Measurements from ENCODE around the gene ID2.

Gene ID2

DNA sequence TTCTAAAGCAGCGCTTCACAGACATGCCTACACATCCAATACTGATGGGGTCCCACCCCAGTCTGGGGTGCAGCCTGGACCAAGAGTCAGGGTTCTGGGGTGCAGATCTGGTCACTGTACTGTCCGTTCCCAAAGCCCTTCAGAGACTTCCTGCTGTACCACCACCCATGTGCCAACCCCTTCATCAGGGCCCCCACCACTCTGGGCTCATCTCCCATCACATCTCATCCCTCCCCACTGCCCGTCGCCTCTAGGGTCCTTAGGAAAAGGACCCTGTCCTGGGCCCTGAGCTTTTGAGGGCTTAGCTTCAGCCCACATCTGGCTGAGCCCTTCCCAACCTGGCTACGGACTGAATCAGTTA lies 37.9 kb upstream of the ID2 start:
- Mint-ChIP-seq H3K27me3 (peaks cover 7% of the 10 kb centered on the region), H3K27ac (no peak overlapping the region)

DNA sequence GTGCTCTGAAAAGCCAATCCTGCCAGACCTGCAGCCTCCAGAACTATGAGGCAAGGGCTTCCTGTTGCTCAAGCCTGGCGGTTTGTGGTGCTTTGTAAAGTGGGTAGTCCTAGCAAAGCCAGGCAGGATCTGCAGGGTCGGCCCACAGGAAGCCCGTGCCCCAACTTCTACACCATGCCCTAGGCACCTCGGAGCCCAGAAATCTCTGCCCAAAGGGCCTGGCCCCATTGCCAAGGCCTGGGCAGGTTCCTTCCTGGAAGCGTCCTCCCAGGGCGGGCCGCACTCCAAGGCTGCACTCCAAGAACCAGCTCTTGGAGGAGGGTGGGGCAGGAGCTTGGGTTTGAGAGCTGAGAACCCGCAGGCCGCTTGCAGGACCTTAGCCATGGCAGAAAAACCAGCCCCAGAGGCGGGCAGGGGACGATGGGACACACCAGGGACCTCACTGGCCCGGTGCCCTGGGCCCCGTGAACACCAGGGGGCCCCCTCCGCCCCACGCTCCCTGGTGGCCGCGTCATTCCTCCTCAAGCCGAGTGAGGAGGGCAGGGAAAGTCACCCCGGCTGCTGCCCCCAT lies 37.2 kb upstream of the ID2 start:
- DNase-seq (no peak), ATAC-seq (peak; percentile 65)
- Mint-ChIP-seq H3K4me1 (peaks cover 11% of the 10 kb centered on the region), H3K27me3 (no peaks in the 10 kb centered on the region), H3K27ac (peak overlapping the region in 1 of 2 donors; percentile 80), H3K4me3 (no peak overlapping the region), H3K9me3 (peaks cover 0 to 9% of the 10 kb centered on the region in 2 donors)

More for the DNA sequence above, 37.9 kb upstream of the ID2 start:
- peaks cover 0 to 9% of the 10 kb centered on the region in 2 donors for H3K9me3 Mint-ChIP-seq
- H3K4me3 Mint-ChIP-seq = no peak overlapping the region
- H3K4me1 Mint-ChIP-seq = peaks cover 11% of the 10 kb centered on the region
- ATAC-seq (no peak), DNase-seq (no peak)

DNA sequence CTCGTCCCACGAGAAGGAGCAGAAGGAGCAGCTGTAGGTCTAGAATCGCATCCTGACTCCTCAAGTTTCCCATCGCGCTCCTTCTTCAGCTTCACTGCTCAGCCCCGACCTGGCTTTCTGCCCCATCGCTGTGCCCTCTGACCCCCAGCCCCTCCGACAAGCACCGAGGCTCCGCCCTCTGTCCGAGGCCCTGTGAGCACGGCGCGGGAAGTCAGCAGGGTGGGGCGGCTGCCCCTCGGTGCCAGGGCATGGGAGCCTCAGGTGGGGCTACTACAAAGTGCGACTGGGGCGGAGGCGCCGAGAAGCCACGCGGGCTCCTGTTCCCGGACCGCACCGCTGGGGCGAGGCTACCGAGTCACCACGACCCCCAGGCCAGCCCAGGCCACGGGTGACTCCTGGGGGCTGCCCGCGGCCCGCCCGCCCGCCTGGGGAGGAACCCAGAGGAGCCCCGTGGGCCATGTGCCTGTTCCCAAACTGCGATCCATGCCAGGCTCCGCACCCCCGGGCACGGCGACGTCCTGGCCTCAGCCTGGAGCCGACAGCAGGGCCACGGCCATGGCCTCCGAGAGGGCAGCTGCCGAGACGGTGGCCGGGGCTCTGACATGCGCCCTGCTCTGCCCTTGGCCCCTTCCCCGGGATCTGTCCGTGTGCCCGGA lies 36.6 kb upstream of the ID2 start:
- no peak overlapping the region for H3K27ac Mint-ChIP-seq
- peaks cover 0 to 9% of the 10 kb centered on the region in 2 donors for H3K9me3 Mint-ChIP-seq
- H3K27me3 Mint-ChIP-seq = no peaks in the 10 kb centered on the region
- H3K4me3 Mint-ChIP-seq = no peak overlapping the region
- DNase-seq (no peak), ATAC-seq (peak; percentile 65)
- peaks cover 11% of the 10 kb centered on the region for H3K4me1 Mint-ChIP-seq

DNA sequence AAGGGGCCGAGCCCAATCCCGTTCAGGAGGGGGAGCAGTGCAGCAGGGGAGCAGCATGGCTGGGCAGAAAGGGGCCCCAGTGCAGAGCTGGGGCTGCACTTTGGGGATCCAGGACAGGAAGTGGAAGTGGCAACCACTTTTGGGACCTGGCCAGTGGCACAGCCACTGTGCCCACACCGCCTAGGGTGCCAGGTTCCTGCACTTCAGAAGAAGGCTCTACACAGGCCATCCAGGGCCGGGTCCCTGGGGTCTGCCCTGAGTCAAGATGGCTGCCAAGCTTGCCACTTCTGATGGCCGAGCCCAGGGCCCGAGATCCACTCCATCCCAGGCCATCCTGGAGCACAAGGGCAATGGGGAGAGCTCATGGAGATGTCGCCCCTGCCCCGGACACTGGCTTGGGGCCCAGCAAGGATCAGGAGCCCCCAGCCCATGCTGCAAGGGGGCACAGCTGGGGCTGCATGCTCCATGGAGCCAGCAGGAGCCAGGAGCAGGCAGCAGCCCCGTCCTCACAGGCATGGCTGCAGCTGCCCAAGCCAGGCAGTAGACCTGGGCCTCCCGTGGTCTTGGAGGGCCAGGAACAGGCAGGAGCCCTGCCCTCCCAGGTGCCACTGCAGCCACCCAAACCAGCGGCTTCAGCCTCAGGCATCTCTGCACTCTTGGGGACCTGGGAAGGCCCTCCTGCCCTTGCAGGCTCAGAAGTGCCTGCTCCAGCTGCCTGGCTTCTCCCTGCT lies 35.0 kb upstream of the ID2 start:
- peak overlapping the region in 1 of 2 donors; percentile 86 for H3K27ac Mint-ChIP-seq
- ATAC-seq (no peak), DNase-seq (no peak)
- peaks cover 0 to 9% of the 10 kb centered on the region in 2 donors for H3K9me3 Mint-ChIP-seq
- no peak overlapping the region for H3K4me3 Mint-ChIP-seq
- no peaks in the 10 kb centered on the region for H3K27me3 Mint-ChIP-seq
- peaks cover 11% of the 10 kb centered on the region for H3K4me1 Mint-ChIP-seq

DNA sequence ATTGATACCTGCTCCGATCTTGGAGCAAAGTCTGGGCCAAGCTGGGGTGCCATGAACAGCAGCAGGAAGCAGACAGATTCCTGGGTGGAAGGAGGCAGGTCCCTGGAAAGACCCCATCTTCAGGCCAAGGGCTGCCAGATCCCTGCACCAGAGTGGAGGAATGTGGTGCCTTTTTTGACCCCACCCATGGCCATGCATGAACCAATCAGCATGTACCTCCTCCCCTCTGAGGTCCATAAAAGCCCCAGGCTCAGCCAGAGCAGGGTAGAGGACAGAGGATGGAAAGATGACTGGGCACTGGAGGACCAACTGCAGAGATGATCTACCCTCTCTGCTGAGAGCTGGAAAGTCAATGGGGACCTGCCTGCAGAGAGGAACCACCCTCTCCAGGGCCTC lies 34.4 kb upstream of the ID2 start:
- Mint-ChIP-seq H3K4me1 (peaks cover 11% of the 10 kb centered on the region), H3K27ac (no peak overlapping the region), H3K9me3 (peaks cover 0 to 9% of the 10 kb centered on the region in 2 donors), H3K4me3 (no peak overlapping the region), H3K27me3 (no peaks in the 10 kb centered on the region)
- ATAC-seq (no peak), DNase-seq (no peak)

DNA sequence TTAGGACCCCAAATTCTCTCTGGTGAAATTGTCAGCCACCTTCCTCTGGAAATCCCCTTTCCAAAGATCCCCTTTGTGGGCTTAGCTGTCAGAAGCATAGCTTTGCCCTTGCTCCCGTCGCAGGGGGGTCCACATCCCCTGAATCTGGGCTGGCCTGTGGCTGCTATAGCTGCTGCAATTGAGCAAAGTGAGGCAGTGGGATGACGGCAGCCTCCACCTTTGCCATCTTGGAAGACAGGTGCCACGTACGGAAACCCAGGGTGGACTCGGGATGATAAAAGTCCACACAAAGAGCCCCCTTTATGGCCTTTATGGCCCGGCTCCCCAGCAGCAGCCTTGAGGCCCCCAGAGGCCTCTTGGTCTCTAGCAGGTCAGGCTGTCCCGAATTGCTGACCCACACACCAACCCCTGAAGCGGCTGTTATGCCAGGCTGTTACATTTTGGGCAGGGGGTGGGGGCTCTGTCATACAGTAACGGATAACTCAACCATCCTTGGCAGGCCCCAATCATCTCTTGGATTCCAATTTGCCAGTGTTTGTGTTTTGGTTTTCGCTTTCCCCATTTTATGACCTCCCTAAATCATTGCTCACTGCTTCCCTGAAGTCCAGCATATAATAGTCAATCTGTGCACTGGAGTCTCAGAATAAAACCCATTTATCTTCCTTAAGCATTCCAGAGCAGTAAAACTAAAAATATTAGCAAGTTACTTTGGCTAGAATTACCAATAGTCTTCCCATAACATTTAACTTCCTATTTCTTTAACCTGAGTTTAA lies 33.2 kb upstream of the ID2 start:
- ATAC-seq (no peak), DNase-seq (no peak)
- no peak overlapping the region for H3K4me3 Mint-ChIP-seq
- H3K9me3 Mint-ChIP-seq = peaks cover 0 to 9% of the 10 kb centered on the region in 2 donors
- H3K4me1 Mint-ChIP-seq = peaks cover 11% of the 10 kb centered on the region
- no peaks in the 10 kb centered on the region for H3K27me3 Mint-ChIP-seq
- no peak overlapping the region for H3K27ac Mint-ChIP-seq

DNA sequence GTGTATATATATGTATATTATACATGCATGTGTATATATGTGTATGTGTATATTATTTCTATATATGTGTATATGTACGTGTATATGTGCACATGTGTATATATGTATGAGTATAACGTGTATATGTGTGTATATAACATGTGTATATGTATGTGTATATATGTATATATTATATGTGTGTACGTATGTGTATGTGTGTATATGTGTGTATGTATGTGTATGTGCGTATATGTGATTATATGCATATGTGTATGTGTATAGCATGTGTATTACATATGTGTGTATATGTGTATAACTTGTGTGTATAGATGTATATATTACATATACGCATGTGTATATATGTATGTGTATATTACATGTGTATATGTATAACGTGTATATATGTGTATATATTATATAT lies 32.1 kb upstream of the ID2 start:
- H3K27me3 Mint-ChIP-seq = peaks cover 8% of the 10 kb centered on the region
- peaks cover 0 to 9% of the 10 kb centered on the region in 2 donors for H3K9me3 Mint-ChIP-seq
- H3K4me3 Mint-ChIP-seq = no peak overlapping the region
- peaks cover 5% of the 10 kb centered on the region for H3K4me1 Mint-ChIP-seq
- DNase-seq (no peak), ATAC-seq (no peak)
- no peak overlapping the region for H3K27ac Mint-ChIP-seq

DNA sequence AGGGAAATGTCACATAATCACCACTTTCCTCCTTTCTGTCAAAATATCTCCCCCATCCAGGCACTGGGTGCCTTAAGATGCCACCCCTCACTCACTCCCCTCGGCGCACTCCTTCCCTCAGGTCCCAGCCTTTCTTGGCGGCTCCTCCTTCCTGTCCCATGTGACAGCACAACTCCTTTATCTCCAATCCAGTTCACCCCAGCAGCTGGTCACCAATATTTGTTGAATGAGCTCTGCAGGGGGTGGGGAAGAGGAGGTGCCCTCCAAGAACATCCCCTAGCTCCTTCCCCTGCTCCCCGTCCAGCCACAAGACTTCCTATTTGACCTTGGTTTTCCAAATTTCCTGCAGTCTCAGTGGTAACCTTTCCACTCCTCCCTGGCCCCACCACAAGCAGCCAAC lies 31.6 kb upstream of the ID2 start:
- Mint-ChIP-seq H3K9me3 (peaks cover 0 to 9% of the 10 kb centered on the region in 2 donors), H3K4me3 (no peak overlapping the region), H3K4me1 (peaks cover 5% of the 10 kb centered on the region), H3K27ac (no peak overlapping the region), H3K27me3 (peaks cover 14% of the 10 kb centered on the region)
- ATAC-seq (no peak), DNase-seq (no peak)

DNA sequence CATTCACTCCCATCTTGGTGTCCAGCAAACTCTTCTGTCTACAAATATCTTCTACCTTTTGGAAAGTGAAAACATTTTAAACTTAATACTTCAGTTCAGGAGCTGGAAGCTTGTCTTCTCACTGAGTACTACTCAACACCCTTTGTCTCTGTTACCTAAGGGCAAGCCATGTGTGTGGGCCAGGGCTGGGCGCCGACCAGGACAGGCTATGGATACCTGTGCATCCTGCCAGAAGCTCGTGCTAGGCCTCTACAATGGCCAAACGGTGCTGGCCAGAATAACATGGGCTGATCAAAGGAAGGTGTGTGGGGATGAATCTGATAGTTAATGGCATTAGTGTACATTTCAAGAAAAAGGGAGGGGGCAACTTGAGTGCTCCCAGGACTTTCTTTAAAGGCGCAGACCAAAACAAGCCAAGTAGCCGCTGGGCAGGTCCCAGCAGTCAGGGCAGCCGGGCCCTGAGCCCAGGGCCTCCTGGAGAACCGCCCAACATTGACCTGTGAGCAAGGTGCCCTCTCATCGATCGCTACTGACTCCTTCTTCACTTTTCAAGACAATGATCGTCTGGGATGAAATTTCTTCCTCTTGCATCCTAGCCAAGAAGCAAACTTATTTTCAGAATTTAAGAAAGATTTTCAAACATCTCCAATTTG lies 29.0 kb upstream of the ID2 start:
- H3K4me3 Mint-ChIP-seq = no peak overlapping the region
- peaks cover 21% of the 10 kb centered on the region for H3K4me1 Mint-ChIP-seq
- no peak for DNase-seq
- peak overlapping the region in 1 of 2 donors; percentile 51 for H3K27ac Mint-ChIP-seq
- H3K9me3 Mint-ChIP-seq = peaks cover 0 to 5% of the 10 kb centered on the region in 2 donors
- H3K27me3 Mint-ChIP-seq = peaks cover 25% of the 10 kb centered on the region
- ATAC-seq = no peak

DNA sequence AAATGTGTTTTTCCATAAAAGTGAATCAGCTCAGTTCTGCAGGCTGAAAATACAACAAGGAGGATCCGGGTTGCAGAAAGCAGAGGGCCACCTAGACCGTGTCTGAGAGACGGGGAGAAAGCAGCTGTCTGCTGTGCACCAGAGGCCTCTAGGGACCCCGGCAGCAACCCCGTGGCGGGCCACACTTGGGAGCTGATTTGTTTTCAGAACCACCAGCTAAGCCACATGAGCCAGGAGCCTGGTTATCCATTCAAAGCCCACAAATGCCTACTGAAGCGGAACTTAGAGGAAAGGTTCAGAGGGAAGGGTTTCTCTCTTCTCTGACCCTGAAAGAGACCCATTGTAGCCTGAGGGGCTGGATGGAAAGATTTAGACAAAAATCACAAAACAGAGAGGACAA lies 28.4 kb upstream of the ID2 start:
- no peak for ATAC-seq
- H3K4me1 Mint-ChIP-seq = peaks cover 19% of the 10 kb centered on the region
- H3K27me3 Mint-ChIP-seq = peaks cover 31% of the 10 kb centered on the region
- H3K9me3 Mint-ChIP-seq = no peaks in the 10 kb centered on the region
- H3K27ac Mint-ChIP-seq = peak overlapping the region in 1 of 2 donors; percentile 51
- no peak overlapping the region for H3K4me3 Mint-ChIP-seq
- no peak for DNase-seq

DNA sequence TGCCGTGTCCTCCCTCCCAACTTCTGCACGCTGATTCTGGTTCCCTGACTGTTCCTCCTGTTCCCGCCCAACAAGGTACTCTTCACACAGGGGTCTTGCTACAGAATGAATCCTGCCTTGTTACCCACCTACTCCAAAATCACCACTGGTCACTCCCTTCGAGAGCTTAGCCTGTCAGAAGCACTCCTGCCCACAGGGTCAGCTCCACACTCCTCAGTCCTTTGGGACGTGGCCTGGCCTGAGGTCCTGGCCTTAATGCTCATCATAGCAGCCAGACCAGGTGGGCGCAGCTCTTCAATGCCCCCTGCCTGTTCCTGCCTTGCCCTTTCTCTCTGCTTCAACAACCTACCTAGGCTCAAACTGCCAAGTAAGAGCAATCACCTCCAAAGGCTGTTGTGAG lies 27.8 kb upstream of the ID2 start:
- H3K27ac Mint-ChIP-seq = no peak overlapping the region
- DNase-seq = no peak
- no peak overlapping the region for H3K4me3 Mint-ChIP-seq
- peaks cover 31% of the 10 kb centered on the region for H3K27me3 Mint-ChIP-seq
- H3K9me3 Mint-ChIP-seq = no peaks in the 10 kb centered on the region
- no peak for ATAC-seq
- peaks cover 19% of the 10 kb centered on the region for H3K4me1 Mint-ChIP-seq

DNA sequence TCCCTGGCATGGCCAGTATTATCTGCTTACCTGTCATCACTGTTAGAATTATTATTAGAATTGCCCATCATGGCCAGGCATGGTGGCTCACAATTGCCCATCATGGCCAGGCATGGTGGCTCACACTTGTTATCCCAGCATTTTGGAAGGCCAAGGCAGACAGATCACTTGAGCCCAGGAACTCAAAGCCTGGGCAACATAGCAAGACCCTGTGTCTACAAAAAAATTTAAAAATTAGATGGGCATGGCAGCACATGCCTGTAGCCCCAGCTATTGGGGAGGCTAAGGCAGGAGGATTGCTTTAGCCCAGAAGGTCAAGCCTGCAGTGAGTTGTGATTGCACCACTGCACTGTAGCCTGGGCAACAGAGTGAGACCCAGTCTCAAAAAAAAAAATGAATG lies 27.4 kb upstream of the ID2 start:
- Mint-ChIP-seq H3K27ac (no peak overlapping the region), H3K4me1 (peaks cover 19% of the 10 kb centered on the region), H3K27me3 (peaks cover 35% of the 10 kb centered on the region), H3K4me3 (no peak overlapping the region), H3K9me3 (no peaks in the 10 kb centered on the region)
- ATAC-seq (no peak), DNase-seq (no peak)

DNA sequence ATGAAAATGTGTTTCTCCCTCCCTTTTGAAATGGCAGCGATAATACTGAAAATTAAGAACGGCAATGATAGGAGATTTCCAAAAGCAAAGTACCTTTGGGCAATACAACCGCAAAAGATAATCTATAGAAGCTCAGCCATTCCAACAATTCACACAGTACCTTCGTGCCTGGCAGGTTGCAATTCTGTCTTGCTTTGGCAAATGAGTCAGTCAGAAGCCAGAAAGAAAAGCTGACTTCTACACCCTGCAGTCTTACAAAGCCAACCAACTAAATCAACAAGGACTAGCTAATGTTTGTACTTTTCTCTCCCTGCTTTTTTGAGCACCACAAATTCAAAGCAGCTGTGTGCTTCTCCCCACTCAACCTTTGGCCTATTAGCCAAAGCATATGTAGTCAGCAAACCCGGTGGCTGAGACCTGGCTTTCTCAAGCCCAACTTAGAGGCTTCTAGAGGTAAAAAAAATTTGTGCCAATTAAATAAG lies 25.7 kb upstream of the ID2 start:
- no peak overlapping the region for H3K27ac Mint-ChIP-seq
- H3K4me3 Mint-ChIP-seq = no peak overlapping the region
- peaks cover 49% of the 10 kb centered on the region for H3K27me3 Mint-ChIP-seq
- H3K9me3 Mint-ChIP-seq = no peaks in the 10 kb centered on the region
- H3K4me1 Mint-ChIP-seq = peaks cover 19% of the 10 kb centered on the region
- ATAC-seq (no peak), DNase-seq (no peak)

DNA sequence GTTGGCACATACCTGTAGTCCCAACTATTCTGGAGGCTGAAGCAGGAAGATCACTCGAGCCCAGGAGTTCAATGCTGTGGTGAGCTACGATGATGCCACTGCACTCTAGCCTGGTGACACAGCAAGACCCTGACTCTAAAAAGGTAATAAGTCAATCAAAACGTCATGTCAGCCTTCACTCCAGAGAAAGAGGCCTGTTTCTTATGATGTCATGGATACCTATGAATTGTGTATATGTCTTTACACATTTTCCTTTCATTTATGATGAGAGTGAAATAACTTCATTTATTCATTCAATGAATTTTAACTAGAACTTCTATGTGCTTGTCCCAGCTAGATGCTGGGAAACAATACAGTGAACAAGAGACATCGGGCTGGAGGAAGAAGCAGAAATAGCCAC lies 25.0 kb upstream of the ID2 start:
- no peak for DNase-seq
- peaks cover 24% of the 10 kb centered on the region for H3K4me1 Mint-ChIP-seq
- no peak overlapping the region for H3K4me3 Mint-ChIP-seq
- ATAC-seq = no peak
- peaks cover 55% of the 10 kb centered on the region for H3K27me3 Mint-ChIP-seq
- H3K9me3 Mint-ChIP-seq = no peaks in the 10 kb centered on the region
- no peak overlapping the region for H3K27ac Mint-ChIP-seq

DNA sequence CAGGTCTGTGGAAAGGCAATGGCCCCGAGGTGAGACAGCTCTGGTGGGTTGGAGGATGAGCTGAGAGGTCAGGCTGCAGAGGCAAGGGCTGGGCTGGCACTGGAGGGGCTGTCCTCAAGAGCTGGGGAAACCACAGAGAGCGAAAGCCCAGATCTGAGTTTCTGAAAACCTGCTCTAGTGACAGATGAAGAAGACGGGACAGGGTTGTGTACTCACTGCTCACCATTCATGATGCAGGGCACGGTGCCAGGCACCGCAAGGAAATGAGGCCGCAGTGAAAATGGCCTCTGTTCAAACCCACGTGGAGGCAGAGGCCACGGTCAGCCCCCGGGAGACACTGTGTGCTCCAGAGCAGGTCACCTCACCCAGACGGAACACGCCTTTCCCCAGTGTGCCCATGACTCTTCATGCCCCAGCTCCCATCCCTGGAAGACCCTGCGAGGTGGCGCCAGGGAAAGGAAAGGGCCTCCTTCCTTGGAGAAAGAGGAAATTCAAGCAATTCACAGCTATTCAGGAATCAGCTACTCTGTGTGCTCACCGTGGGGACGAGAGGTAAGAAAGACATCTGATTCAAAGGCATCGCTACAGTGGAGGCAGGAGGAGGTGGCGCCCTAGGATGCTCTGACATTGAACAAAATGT lies 24.3 kb upstream of the ID2 start:
- Mint-ChIP-seq H3K27ac (peak overlapping the region in 1 of 2 donors; percentile 62), H3K4me3 (peak overlapping the region; percentile 25 to 58), H3K27me3 (peaks cover 62% of the 10 kb centered on the region), H3K4me1 (peaks cover 29% of the 10 kb centered on the region), H3K9me3 (no peaks in the 10 kb centered on the region)
- peak; percentile 92 for ATAC-seq
- peak in 1 of 2 donors; percentile 68 for DNase-seq

All from stimulated activated naive CD8-positive, alpha-beta T cell treated with anti-CD3 and anti-CD28 coated beads, Interleukin-15, amount 100 ng/mL, for 72 hours (primary cell).